BLaER1 (cell line): ENCODE measurements around the gene GSK3B.

Experiments used
- H3K27ac ChIP-seq: shearing (Covaris generic); formaldehyde crosslinking; 2 replicates; pipeline ENCODE4 v1.8.1; 2022
- H3K27me3 ChIP-seq: shearing (Covaris generic); formaldehyde crosslinking; 2 replicates; pipeline ENCODE4 v1.8.1; 2022
- H3K36me3 ChIP-seq: shearing (Covaris generic); formaldehyde crosslinking; 2 replicates; pipeline ENCODE4 v1.8.1; 2022
- H3K4me1 ChIP-seq: shearing (Covaris generic); formaldehyde crosslinking; 2 replicates; pipeline ENCODE4 v1.8.1; 2022
- H3K4me2 ChIP-seq: shearing (Covaris generic); formaldehyde crosslinking; 2 replicates; pipeline ENCODE4 v1.8.1; 2022
- H3K4me3 ChIP-seq: shearing (Covaris generic); formaldehyde crosslinking; 2 replicates; pipeline ENCODE4 v1.8.1; 2022
- H3K9ac ChIP-seq: shearing (Covaris generic); formaldehyde crosslinking; 2 replicates; pipeline ENCODE4 v1.8.1; 2022
- H3K9me3 ChIP-seq: shearing (Covaris generic); formaldehyde crosslinking; 2 replicates; pipeline ENCODE4 v1.8.1; 2022
- H4K20me1 ChIP-seq: shearing (Covaris generic); formaldehyde crosslinking; 2 replicates; pipeline ENCODE4 v1.8.1; 2022
- Cebpa-rat ChIP-seq: shearing (Covaris generic); IDR thresholded peaks from 2 replicates; pipeline ENCODE4 v1.8.1; 2022

The GSK3B gene

GRCh38 chr3:119800844-119801243, 293.4 kb downstream of the GSK3B start:
- H3K4me2 ChIP-seq, result no peak overlapping the region
- no peak overlapping the region for H3K4me3 ChIP-seq
- TF ChIP-seq Cebpa-rat, result no peak
- no peaks in the 10 kb centered on the region for H3K27me3 ChIP-seq
- no peaks in the 10 kb centered on the region for H4K20me1 ChIP-seq
- H3K9ac ChIP-seq, result no peak overlapping the region
- H3K27ac ChIP-seq, result no peak overlapping the region
- H3K4me1 ChIP-seq, result no peaks in the 10 kb centered on the region
- no peaks in the 10 kb centered on the region for H3K36me3 ChIP-seq
- H3K9me3 ChIP-seq, result no peaks in the 10 kb centered on the region

GRCh38 chr3:119796785-119797184, 297.5 kb downstream of the GSK3B start:
- TF ChIP-seq Cebpa-rat, result no peak
- no peak overlapping the region for H3K27ac ChIP-seq
- H3K27me3 ChIP-seq, result no peaks in the 10 kb centered on the region

DNA sequence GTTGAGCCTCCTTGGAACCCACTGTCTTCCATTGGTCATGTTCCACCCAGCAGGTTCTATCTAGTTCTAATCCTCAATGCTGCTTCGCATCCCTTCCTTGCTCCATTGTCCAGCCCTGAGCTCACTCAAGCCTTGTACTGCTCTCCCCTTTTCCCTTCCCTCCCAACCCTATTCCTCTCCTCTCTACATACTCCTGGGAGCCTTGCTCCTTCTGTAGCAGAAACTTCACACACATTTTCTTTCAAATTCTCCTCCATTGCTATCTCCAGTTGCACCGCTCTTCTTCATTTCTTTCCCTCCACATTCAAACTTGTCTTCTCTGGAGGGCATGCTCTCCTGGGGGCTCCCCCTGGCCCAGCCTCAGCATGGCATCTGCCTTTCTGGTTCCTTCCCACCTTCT, 297.9 kb downstream of the GSK3B start:
- Histone ChIP-seq H3K4me2 (no peak overlapping the region), H3K27me3 (no peaks in the 10 kb centered on the region), H3K36me3 (no peaks in the 10 kb centered on the region), H4K20me1 (no peaks in the 10 kb centered on the region), H3K27ac (no peak overlapping the region), H3K9ac (no peak overlapping the region), H3K9me3 (no peaks in the 10 kb centered on the region), H3K4me3 (no peak overlapping the region), H3K4me1 (no peaks in the 10 kb centered on the region)
- no peak for TF ChIP-seq Cebpa-rat

More at GRCh38 chr3:119796785-119797184, 297.5 kb downstream of the GSK3B start:
- Histone ChIP-seq H3K9ac (no peak overlapping the region), H3K36me3 (no peaks in the 10 kb centered on the region), H3K4me2 (no peak overlapping the region), H3K4me1 (no peaks in the 10 kb centered on the region), H3K4me3 (no peak overlapping the region), H3K9me3 (no peaks in the 10 kb centered on the region), H4K20me1 (no peaks in the 10 kb centered on the region)

GRCh38 chr3:119795849-119796248, 298.4 kb downstream of the GSK3B start:
- Histone ChIP-seq H3K27ac (no peak overlapping the region), H3K4me2 (no peak overlapping the region), H3K9me3 (no peaks in the 10 kb centered on the region), H4K20me1 (no peaks in the 10 kb centered on the region), H3K36me3 (no peaks in the 10 kb centered on the region), H3K9ac (no peak overlapping the region), H3K4me1 (no peaks in the 10 kb centered on the region), H3K27me3 (no peaks in the 10 kb centered on the region), H3K4me3 (no peak overlapping the region)
- no peak for TF ChIP-seq Cebpa-rat

DNA sequence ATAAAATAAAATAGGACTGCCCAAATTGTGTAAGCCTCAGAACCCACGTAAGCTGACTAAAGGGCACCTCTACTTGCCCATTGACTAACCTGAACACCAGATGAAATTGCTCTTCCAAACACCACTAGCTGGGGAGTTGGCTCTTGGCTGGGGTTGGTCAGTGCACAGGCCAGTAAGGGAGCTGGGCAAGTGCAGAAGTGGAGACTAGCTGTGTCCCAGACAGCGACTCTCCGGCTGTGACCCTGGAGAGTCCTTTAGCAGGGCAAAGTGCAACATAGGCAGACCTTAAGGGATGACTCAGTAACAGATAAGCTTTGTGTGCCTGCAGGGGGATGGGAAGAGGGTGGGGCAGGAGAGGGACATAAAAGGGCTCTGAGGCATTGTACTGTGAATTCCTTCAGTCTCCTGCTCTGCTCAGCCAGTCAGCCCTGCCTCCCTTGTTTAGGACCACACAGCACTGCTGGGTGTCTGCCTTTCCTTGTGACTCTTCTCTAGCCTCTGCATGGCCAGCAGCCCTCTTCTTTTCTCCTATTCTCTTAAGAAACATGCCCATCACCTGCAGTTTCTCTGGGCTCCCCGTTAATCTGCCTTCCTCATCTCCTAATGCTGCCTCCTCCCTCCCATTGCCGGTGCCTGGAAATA, 299.2 kb downstream of the GSK3B start:
- no peaks in the 10 kb centered on the region for H3K9me3 ChIP-seq
- H3K4me1 ChIP-seq, result no peaks in the 10 kb centered on the region
- no peaks in the 10 kb centered on the region for H3K27me3 ChIP-seq
- no peak overlapping the region for H3K4me3 ChIP-seq
- H3K9ac ChIP-seq, result no peak overlapping the region
- H4K20me1 ChIP-seq, result no peaks in the 10 kb centered on the region
- no peak overlapping the region for H3K27ac ChIP-seq
- H3K4me2 ChIP-seq, result no peak overlapping the region
- TF ChIP-seq Cebpa-rat, result no peak
- no peaks in the 10 kb centered on the region for H3K36me3 ChIP-seq

DNA sequence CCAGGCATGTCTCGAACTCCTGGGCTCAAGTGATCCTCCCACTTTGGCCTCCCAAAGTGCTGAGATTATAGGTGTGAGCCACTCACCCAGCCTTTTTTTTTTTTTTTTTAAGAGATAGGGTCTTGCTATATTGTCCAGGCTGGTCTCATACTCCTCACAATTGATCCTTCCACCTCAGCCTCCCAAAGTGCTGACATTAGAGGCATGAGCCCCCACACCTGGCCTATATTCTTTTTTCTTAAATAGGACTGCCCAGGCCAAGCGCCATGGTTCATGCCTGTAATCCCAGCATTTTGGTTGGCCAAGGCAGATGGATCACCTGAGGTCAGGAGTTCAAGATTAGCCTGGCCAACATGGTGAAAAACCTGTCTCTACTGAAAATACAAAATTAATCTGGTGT, 299.8 kb downstream of the GSK3B start:
- Histone ChIP-seq H4K20me1 (no peaks in the 10 kb centered on the region), H3K4me2 (no peak overlapping the region), H3K27me3 (no peaks in the 10 kb centered on the region), H3K9ac (no peak overlapping the region), H3K4me1 (no peaks in the 10 kb centered on the region), H3K36me3 (no peaks in the 10 kb centered on the region), H3K27ac (no peak overlapping the region), H3K9me3 (no peaks in the 10 kb centered on the region), H3K4me3 (no peak overlapping the region)
- TF ChIP-seq Cebpa-rat, result no peak

- H3K4me3 ChIP-seq, result no peak overlapping the region
- H3K36me3 ChIP-seq, result no peaks in the 10 kb centered on the region
- no peak overlapping the region for H3K9ac ChIP-seq
- no peaks in the 10 kb centered on the region for H3K4me1 ChIP-seq
- H3K27me3 ChIP-seq, result no peaks in the 10 kb centered on the region
- no peak for TF ChIP-seq Cebpa-rat
- H3K27ac ChIP-seq, result no peak overlapping the region
- H3K9me3 ChIP-seq, result no peaks in the 10 kb centered on the region
- H4K20me1 ChIP-seq, result no peaks in the 10 kb centered on the region
- no peak overlapping the region for H3K4me2 ChIP-seq
Observed at GRCh38 chr3:119792270-119792669, 302.0 kb downstream of the GSK3B start.

DNA sequence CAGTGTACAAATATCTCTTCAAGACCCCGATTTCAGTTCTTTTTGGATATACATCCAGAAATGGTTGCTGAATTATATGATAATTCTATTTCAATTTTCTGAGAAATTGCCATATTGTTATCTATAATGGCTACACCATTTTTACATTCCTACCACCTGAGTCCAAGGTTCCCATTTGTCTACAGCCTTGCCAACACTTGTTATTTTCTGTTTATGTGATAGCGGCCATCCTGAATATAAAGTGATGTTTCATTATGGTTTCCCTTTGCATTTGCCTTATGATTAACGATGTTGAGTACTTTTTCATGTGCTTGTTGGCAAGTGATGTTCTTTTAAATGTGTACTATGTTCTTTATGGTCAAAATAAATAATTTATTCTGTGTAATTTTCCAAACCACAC, 303.9 kb downstream of the GSK3B start:
- Histone ChIP-seq H3K9ac (no peak overlapping the region), H3K4me3 (no peak overlapping the region), H3K27ac (no peak overlapping the region), H3K4me2 (no peak overlapping the region), H3K36me3 (no peaks in the 10 kb centered on the region), H3K4me1 (no peaks in the 10 kb centered on the region), H4K20me1 (no peaks in the 10 kb centered on the region), H3K27me3 (no peaks in the 10 kb centered on the region), H3K9me3 (no peaks in the 10 kb centered on the region)
- TF ChIP-seq Cebpa-rat, result no peak

GRCh38 chr3:119786409-119786808, 307.8 kb downstream of the GSK3B start:
- Histone ChIP-seq H3K27ac (no peak overlapping the region), H3K9ac (no peak overlapping the region), H3K9me3 (no peaks in the 10 kb centered on the region), H3K4me2 (no peak overlapping the region), H3K36me3 (no peaks in the 10 kb centered on the region), H3K4me3 (no peak overlapping the region), H3K27me3 (no peaks in the 10 kb centered on the region), H4K20me1 (no peaks in the 10 kb centered on the region), H3K4me1 (no peaks in the 10 kb centered on the region)
- TF ChIP-seq Cebpa-rat, result no peak

DNA sequence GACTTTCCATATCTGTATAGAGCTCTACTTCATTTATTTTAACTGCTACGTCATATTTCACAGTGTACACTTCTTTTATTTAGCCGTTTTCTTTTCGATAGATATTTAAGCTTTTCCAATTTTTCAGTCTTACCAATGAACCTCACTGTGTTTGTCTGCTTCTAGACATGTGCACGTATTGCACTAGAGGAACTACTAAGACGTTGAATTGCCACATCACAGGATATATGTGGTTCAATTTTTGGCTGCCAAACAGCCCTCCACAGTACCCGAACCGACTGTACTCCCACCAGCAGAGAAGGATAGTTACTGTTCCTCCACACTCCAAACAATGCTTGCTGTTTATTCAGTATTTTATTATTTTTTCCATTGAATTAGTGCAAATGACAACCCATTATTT, 310.4 kb downstream of the GSK3B start:
- Histone ChIP-seq H3K27me3 (no peaks in the 10 kb centered on the region), H3K9me3 (no peaks in the 10 kb centered on the region), H3K9ac (no peak overlapping the region), H3K4me3 (no peak overlapping the region), H3K36me3 (no peaks in the 10 kb centered on the region), H4K20me1 (no peaks in the 10 kb centered on the region), H3K4me2 (no peak overlapping the region), H3K27ac (no peak overlapping the region), H3K4me1 (no peaks in the 10 kb centered on the region)
- TF ChIP-seq Cebpa-rat, result no peak

DNA sequence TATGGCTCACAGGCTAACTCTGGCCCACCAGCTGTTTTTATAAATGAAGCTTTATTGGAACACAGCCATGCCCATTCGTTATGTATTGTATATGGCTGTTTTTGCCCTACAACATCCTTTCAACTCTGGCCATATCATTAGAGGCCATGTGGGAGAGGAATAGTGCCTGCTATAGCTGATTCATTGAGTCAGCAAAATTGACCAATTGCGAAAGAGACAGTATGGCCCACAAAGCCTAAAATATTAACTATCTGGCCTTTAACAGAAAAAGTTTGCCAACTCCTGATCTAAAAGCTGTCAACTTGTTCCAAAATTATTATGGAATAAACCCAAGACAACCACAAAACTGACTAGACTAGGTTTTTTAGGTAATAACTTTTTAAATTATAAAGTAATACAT, 311.0 kb downstream of the GSK3B start:
- Histone ChIP-seq H3K9me3 (no peaks in the 10 kb centered on the region), H3K4me3 (no peak overlapping the region), H4K20me1 (no peaks in the 10 kb centered on the region), H3K27me3 (no peaks in the 10 kb centered on the region), H3K27ac (no peak overlapping the region), H3K36me3 (no peaks in the 10 kb centered on the region), H3K4me1 (no peaks in the 10 kb centered on the region), H3K9ac (no peak overlapping the region), H3K4me2 (no peak overlapping the region)
- TF ChIP-seq Cebpa-rat, result no peak
